Diencephalon (tissue), 1 donor: ENCODE measurements around the gene CADM1. TPM values are rescaled to one million over a fixed set of nuclear protein-coding genes. Genes with fewer than 3 reads are reported as not detected.

Experiments
- small RNA-seq: library from RNA; depleted of rRNA; stranded (forward); fragments of <200 nt; gene quantifications from one replicate; pipeline ENCODE3, GENCODE V24; 2014
- total RNA-seq: library from RNA; depleted of rRNA; stranded (reverse); fragments of >200 nt; gene quantifications from one replicate; pipeline ENCODE4 v1.2.3, GENCODE V29; 2014

Gene CADM1
- total RNA-seq = 366 TPM

GRCh38 chr11:115504276-115505158, at the start of gene CADM1:
Gene CADM1 (minus strand): TSS chr11:115504415.

Small RNA genes within 50 kb of the gene (small RNA-seq; reads per million reads assigned to genes)
- not detected for gene RF01293
